ENCODE measurements around the gene EDEM2.

GRCh38 chr20:35108921-35109320, 38.2 kb downstream of the EDEM2 start:
- TF ChIP-seq CTCF (optimal IDR thresholded peaks at IDR 0.05 in 1 of 3, IDR thresholded peaks at IDR 0.05 in 1 of 3, conservative IDR thresholded peaks at IDR 0.05 in 1 of 3; ENCODE audit: extremely low read depth in 1 of 3, insufficient read depth in 2 of 3, low read length in 3 of 3) (no peak), EZH2 (IDR thresholded peaks at IDR 0.05; ENCODE audit: low read length) (no peak)

Data from keratinocyte (primary cell).